ENCODE data around the gene PICK1.
"Not testable (repeated sequence)": the region's sequence is repeated elsewhere in the genome, so short reads cannot be mapped to it uniquely, and the experiment has no call there.

PICK1 gene

DNA sequence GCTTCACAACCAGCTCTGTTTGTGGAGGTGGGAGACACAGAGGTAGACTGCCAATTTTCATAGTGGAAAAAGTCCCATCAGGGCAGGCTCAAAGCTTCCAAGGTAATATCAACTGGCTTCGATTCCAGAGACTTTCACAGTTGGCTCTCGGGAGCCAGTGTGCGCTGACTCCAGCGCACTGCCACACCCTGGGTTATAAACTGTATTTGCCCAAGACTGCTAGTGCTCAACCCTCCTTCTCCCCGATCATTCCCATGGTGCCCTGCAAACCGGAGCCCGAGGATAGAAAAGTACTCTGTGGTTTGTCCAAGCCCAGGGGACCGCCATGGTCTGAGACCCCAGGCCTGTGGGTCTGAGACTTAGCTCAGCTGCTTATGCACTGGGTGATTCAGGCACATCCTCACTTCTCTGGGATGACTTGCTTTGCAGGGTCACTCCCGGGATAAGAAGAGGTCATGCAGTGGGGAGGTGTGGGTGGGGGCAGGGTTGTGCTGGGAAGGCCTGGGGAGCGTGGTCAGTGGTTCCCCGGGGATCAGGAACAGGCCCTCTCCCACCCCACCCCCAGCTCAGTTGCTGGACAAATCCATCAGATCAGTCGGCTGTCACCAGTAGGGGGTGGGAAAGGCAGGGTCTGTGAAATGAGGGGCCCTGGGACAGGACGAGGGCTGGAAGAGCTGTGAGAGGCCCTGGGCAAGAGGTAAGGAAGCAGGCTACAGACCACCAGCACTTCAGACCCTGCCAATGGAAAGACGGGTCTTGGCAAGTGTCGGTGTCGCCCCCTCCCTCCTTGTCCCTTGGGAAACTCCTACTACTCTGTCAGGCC, 26.7 kb upstream of the PICK1 start:
- DNase-seq (ENCODE audit: low read depth in 2 of 2, low spot score in 1 of 2), result no peak

DNA sequence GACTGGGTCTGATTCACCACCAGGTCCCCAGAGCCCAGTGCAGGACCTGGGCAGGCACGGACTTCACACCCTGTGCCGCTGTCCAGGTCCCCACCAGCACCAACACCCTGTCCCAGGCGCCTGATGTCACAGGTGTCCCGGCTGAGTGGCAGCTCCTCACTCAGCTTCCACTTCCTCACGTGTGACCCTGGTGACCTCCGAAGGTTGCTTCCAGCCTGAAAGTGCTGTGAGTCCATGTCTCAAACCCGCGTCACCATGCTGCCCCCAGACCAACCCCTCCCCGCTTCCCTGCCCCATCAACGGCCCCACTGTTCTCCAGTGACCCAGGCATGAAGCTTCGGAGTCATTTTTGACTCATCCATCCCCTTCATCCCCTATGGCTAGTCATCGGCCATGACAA, 25.7 kb upstream of the PICK1 start:
- no peak for DNase-seq (ENCODE audit: low read depth in 2 of 2, low spot score in 1 of 2)

DNA sequence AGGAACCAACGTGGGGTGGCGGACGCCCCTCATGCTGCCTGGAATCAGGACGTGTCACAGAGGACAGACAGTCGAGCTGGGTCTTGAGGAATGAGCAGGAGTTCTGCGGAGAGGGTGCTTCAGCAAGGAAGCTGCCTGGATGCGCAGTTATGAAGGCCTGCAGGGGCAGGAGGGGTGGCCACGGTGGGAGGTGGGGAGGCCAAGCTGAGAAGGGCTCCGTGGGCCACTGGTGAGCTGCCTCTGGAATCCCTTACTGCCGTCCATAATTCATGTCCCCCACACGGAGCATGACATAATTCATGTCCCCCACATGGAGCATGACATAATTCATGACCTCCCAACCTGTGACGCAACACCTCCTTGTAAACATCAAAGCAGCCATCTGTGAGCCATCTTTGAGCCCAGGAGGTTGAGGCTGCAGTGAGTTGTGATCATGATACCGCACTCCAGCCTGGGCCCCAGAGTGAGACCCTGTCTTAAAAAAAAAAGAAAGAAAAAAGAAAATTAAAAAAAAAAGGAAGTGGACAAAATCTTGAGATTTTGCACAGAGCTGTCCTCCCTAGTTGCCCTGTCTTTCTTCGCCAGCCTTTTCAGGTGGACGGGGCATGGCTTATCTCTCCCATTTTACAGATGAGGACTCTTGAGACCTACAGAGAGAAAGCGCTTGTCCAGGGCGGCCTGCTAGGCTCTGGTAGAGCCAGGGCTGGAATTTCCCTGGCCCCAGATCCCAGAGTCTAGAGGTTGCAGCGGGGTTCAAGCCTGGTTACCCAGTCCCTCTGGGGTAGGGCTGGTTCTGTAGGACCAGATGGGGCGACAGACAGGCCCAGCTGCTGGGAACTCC, 24.3 kb upstream of the PICK1 start:
- DNase-seq (ENCODE audit: low read depth in 2 of 2, low spot score in 1 of 2), result no peak

DNA sequence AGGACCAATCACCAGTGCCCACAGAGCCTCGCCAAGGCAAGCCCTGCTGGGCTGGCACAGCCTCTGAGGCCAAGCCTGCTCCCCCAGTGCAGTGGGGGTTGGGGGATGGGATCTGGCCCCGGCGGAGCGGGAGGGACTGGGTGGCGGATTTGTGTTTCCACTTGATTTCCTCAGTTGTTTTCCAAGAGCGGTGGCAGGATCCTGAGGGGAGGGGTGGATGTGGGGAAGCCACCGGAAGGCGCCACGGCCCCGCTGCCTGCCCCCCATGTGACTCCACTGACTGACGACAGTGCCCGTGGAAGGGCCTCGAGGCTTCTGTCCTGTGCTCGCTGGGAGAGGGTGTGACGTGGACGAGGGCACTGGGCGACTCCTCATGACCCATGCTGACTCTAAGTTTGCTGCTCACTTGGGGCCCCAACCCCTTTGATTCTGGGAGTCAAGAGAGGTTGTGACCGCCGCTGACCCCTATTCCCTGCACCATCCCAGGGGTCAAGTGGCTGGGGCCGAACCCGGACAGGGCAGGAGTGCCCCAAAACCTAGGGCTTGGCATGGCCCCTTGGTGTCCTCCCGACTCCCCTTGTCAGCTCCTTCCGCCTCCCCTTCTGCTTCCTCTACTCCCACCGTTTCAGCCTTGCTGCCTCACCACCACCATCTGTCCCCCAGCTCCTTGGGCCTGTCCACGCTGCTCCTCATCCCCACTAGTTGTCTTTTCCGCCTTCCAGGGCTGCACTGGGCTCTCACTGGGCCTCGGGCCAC, 23.5 kb upstream of the PICK1 start:
- no peak for DNase-seq (ENCODE audit: low read depth in 2 of 2, low spot score in 1 of 2)

DNA sequence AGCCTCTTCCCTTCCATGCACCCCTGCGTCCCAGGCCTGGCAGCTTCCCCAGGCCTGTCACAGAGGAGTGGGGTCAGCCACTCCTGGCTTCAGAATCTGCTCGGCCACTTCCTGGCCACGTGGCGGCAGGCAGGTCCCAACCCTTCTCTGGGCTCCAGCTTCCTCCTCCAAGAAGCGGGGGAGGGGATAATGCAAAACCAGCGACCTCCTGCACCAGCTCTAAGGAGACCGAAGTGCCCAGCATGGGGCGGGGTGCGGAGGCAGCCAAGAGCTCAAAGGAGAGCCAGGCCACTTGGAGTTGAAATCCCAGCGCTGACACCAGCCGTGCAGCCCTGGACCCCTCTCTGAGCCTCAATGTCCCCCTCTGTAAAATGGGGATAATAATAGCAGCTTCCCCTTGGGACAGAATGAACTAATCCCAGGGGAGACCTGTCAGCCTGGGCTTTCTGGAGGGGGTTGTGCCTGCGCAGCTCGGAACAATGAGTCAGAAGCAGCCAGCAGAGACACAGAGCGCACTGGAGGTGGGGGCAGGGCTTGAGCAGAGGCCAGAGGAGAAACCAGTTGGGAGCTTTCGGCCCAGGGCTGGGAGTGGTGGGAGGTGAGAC, 22.8 kb upstream of the PICK1 start:
- no peak for DNase-seq (ENCODE audit: low read depth in 2 of 2, low spot score in 1 of 2)

DNA sequence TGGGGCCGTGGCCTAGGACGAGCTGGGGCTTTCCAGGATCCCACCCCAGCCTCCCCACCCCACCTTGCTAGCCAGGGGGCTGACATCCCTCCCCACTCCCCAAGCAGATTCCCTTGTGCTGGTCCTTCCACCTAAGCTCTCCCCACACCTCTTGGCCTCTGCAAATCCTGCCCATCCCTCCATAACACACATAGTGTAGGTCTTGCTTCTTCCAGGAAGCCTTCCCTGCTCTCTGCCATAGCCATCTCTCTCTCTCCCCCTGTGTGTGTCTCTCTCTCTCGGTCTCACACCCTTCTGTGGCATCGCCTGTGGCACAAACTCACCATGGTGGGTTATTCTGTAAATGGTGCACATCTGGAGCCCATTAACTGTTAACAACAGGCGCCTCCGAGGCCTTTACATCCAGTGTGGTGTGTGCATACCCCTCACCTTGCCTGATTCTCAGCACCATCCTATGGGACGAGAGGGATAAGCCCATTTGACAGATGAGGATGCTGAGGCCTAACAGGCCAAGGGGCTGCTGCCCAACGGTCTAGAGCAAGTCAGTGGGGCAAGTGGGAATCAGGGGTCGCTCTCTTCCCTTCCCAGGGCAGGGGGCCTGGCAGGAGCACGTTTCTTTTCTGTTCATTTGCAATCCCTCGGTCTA, 22.2 kb upstream of the PICK1 start:
- DNase-seq (ENCODE audit: low read depth in 2 of 2, low spot score in 1 of 2), result no peak

DNA sequence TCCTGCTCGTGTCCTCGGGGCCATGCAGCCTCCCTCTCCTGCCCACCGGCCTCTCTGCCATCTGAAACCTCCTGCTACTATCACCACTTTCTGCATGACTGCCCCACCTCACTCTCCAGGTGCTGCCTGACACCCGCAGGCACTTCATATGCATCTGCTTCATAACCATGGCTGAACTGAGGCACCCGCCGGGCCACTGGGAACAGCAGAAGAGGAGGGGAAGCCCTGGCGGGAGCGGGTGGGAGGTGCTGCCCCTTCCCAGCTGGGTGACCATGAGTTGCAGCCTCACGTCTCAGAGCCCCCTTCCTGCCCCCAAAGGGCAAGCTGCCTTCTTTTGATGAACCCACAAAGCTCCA, 21.7 kb upstream of the PICK1 start:
- no peak for DNase-seq (ENCODE audit: low read depth in 2 of 2, low spot score in 1 of 2)

DNA sequence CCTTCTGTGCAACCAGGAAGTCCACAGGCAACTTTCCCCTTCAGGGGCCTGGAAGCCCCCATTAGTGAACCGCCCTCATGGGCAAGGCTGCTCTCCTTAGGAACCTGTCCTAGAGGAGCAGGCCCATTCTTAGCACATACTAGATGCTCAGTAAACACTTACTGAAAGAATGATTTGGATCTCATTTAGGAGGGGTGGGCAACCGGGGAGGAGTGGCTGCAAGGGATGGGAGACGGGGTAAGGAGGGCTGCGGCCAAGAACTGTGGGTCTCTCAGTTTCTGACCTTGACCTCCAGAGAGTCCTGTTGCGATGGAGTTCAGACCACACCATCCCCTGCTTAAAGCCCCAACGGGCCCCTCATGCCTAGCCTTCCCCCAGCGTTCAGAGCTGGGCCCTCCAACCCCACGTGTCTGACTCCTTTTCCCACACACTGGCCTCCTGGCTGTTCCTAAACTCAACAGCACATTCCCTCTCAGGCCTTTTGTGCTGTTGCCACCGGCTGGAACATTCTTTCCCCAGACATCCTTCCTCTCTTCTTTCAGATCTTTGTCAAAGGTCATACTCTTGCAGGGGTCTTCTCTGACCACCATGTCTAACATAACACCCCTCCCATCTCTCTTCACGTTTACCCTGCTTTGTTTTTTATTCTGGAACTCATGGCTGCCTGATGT, 20.7 kb upstream of the PICK1 start:
- DNase-seq (ENCODE audit: low read depth in 2 of 2, low spot score in 1 of 2), result no peak

DNA sequence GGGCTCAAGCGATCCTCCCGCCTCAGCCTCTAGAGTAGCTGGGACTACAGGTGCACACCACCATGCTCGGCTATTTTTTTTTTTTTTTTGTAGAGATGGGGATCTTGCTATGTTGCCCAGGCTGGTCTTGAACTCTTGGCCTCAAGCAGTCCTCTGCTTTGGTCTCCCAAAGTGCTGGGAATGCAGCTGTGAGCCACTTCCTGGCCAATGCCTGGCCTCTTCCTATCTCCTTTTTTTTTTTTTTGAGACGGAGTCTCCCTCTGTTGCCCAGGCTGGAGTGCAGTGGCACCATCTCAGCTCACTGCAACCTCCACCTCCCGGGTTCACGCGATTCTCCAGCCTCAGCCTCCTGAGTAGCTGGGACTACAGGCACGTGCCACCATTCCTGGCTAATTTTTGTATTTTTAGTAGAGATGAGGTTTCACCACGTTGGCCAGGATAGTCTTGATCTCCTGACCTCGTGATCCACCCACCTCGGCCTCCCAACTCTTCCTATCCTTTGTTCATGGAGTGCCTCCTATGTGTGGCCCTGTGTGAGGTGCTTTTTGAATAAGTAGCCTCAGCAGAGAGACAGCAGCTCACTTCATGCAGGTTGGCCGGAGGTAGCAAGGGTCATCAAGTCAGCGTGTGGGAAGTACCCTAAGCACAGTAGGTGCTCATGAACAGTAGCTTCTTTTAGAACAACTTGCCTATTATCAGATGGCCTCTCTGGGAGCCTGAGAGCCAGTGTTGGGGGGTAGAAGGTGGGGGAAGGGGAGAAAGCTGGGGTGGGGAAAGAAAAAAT, 19.6 kb upstream of the PICK1 start:
- not testable (repeated sequence) for DNase-seq (ENCODE audit: low read depth in 2 of 2, low spot score in 1 of 2)

DNA sequence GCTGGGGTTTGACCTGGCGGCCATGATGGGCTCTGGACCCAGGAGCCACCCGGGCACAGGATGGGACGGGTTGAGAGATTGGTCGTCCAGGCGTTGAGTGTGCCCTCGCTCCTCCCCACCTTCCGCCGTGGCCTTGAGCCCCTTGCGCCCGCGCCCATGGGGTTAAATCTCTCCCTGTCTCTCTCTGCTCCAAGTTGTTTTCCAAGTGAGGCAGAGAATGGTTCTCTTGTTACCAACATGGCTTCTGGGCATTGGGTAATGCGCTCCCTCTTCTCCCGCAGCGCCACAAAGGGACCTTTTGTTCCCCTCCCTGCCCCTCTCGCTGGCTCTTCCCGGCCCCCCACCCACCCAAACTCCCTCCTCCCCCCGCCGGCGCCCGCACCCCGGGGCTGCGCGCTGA, 18.8 kb upstream of the PICK1 start:
- DNase-seq (ENCODE audit: low read depth in 2 of 2, low spot score in 1 of 2), result no peak

DNA sequence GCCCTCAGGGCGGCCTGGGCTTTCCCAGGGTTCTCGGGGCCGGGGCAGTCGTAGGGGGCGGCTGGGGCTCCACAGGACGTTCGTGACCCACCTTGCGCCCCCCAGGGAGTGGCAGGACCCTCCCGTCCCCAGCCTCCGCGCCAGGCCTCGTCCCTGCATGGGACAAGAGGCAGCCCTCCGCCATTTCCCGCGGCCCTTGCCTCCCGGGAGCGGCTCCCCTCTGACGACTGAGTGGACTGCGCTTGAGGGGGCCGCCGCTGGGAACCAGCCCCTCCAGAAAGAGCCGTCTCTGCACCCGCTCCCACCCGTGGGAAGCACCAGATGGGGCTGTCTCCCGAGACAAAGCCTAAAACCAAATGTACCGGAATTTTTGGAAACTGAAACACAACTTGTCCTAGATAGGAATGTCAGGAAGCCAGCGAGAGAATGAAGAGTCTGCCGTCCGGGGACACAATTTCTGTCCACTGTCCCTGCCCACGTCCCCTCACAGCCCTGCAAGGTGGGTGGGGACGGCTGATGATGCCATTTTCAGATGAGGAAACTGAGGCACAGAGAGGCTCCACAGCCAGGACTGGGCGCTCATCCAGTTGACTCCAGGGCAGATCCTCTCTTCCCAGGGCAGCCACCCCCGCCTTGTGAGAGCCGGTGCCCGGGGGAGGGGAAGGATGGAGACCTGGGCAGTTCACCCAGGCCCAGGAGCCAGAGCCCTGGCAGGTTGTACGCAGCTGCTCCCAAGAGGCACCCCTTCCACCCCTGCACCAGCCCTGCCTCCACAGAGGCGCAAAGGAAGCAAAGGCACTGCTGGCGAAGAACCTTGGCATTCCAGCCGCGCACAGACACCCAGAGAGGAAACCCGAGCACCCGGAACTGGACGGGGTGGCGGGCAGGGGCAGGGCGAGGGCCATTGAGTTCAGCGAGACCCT, 18.1 kb upstream of the PICK1 start:
- no peak for DNase-seq (ENCODE audit: low read depth in 2 of 2, low spot score in 1 of 2)

DNA sequence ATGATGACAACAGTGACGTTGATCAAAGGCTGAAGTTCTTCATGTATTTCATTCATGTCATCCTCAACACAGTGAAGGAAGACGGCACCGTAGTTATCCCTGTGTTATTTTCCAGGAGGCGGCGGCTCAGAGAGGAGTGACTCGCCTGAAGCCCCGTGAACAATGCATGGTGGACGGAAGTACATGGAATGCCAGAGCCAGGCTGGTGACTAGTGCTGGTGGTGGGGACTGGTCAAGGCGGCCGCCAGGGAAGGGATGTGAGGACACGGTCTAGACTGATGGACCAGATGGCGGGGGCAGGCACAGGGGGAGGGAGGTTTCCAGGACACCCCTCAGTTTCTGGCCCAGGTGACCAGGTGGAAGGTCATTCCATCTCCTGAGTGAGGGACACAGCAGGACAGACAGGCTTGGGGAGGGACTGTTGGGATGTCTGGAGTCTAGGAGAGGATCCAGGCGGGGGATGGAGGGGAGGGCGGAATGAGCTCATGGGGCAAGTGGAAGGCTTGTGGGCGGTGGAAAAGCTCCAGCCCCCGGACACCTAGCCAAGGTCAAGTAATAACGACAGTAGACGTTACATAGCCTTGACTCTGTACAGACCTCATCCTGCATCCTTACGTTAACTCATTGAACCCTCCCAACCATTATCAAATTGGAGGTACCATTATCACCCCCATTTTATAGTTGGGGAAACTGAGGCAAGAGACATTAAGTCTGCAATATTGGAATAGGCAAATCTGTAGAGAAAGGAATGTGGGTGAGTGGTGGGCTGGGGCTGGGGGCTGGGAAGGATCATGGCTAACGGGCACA, 16.0 kb upstream of the PICK1 start:
- no peak for DNase-seq (ENCODE audit: low read depth in 2 of 2, low spot score in 1 of 2)

DNA sequence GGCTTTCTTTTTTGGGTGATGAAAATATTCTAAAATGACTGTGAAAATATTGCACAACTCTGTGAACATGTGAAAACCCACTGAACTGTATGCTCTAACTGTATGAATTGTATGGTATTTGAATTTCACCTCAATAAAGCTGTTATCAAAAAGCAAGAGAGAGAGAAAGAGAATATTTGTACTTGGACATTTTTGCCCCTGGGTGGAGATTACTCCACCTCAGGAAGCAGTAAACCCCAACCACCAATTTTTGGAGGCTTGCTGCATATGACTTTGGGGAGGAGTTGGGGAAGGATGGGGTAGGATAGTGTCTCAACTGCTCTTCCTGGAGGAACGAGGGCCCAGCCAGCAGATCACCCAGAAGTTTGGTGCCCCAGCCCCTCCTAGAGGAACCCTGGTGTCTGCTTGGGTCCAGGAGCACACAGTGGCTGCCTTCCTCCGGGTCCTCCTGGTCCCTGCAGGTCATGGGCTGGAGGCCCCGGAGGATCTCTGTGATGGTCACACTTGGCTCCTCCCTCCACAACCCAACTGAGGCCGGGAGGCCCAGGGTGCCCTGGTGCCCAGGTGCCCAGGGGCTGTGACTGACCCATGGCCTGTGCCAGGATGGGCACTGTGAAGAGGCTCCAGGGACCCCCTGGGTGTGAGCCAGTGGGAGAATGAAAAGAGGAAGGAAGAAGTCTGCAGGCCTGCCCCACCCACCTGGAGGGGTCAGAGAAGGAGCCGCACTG, 15.3 kb upstream of the PICK1 start:
- DNase-seq (ENCODE audit: low read depth in 2 of 2, low spot score in 1 of 2), result no peak

DNA sequence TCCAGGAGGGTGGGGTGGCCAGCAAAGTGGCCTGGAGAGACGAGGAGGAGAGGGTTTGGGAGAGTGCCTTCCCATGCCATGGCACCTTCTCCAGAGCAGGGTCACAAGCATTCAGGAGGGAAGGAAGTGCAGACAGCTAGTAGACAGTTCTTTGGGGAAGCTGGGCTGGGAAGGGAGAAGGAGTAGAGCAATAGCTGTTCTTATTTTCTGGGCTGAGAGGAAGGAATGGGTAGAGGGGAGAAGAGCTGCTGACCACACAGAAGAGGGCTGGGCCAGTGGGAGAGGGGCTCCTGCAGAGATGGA, 14.8 kb upstream of the PICK1 start:
- DNase-seq (ENCODE audit: low read depth in 2 of 2, low spot score in 1 of 2), result no peak

DNA sequence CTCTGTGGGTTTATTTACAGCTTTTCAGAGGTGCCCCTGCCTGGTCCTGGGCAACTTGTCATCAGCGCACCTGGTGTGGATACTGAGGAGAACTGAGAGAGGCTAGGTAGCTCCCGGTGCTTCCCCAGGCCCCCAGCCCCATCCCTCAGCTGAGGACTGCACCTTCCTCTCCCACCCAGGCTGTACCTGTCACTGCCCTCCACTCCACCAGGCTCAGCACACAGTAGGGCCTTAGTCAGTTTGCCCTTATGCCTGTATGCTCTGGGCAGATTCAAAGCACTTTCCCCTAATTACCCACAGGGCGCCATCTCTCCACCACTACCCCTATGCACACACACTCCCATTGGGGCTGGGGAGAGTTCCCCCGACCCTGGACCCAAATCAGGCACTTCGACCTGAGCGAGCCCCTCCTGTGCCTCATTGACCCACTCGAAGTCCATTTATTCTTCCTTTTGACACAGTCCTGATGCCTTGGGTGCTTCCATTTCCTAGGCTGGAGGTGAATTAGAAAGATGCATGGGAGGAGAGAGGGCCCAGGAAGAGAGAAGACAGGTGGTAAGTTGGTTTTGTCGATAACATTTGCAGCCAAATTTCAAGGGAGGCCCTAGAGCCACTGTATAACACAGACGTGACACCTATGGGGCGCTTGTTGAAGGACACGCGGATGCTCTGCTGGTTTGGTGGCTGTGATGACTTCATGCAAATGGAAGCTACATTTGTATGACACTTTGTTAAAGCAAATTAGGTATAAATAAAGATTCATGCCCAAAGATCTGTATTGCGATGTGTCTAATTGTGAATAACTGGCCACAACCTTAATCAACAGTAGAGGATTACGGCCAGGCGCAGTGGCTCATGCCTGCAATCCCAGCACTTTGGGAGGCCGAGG, 13.8 kb upstream of the PICK1 start:
- DNase-seq (ENCODE audit: low read depth in 2 of 2, low spot score in 1 of 2), result no peak

DNA sequence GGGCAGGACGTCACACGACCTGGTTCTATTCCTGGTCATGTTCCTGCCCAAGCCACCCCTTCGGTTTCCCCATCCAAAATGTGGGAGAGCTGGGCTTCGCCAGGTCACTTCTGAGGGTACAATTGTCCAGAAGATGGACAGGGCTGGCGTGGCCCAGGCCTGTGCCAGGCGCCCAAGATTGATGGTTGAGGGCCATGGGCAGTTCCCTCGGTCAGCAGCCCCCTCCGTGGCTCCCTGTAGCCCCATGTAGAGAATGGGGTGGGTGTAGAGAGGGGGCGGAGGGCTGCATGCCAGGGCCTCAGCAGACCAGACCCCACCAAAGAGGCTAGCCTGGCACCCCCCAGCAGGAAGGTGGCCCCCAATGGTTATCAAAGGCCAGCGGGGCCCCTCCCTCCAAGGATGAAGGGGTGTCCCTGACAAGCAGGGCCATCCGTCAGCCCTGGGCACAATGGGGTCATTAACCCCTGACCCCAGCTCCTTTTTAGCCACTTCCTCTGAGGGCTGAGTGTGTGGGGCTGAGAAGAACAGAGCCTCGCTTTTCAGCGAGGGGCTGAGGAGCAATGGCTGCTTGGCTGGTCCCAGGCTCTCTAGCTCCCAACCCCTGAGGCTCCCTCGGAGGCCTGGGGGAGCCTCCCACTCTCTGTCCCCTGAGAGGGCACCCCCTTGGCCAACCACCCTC, 11.0 kb upstream of the PICK1 start:
- no peak for DNase-seq (ENCODE audit: low read depth in 2 of 2, low spot score in 1 of 2)

All from stimulated activated CD8-positive, alpha-beta memory T cell treated with anti-CD3 and anti-CD28 coated beads, Interleukin-4, amount 100 ng/mL, for 1 hour (primary cell).